GM12878 (cell line): ENCODE measurements around the gene MPEG1. TPM values are rescaled to one million over a fixed set of nuclear protein-coding genes. Genes with fewer than 3 reads are reported as not detected.

Experiments
- ATF2 ChIP-seq: IDR thresholded peaks from 2 replicates; pipeline ENCODE4 v1.6.1; 2012; ENCODE audit warnings: low read length, inconsistent platforms
- HSF1 ChIP-seq: fragments of 150-350 bp; IDR thresholded peaks from 2 replicates; pipeline ENCODE4 v1.6.1; 2014; ENCODE audit warnings: mild to moderate bottlenecking, low read depth, low read length
- JUND ChIP-seq: IDR thresholded peaks from 2 replicates; pipeline ENCODE4 v1.6.1; 2012; ENCODE audit warnings: low read depth, mild to moderate bottlenecking, low read length, improper control_type of control experiment, moderate library complexity
- MYB ChIP-seq: fragments of 150-350 bp; IDR thresholded peaks from 2 replicates; pipeline ENCODE4 v1.6.1; 2014; ENCODE audit warnings: mild to moderate bottlenecking, low read depth, low read length, borderline replicate concordance
- RELB ChIP-seq: fragments of 450-650 bp; IDR thresholded peaks from 2 replicates; pipeline ENCODE4 v1.6.1; 2017; ENCODE audit warnings: low read depth, mild to moderate bottlenecking, moderate library complexity
- SMARCA5 ChIP-seq: fragments of 450-650 bp; IDR thresholded peaks from 2 replicates; pipeline ENCODE4 v1.6.1; 2017; ENCODE audit warnings: mild to moderate bottlenecking
- SMC3 ChIP-seq: IDR thresholded peaks from 2 replicates; pipeline ENCODE4 v1.6.1; 2011; ENCODE audit warnings: low read length, improper control_type of control experiment, borderline replicate concordance
- SUZ12 ChIP-seq: fragments of 200-600 bp; sonication (generic); IDR thresholded peaks from one replicate; pipeline ENCODE4 v1.6.1; 2018; ENCODE audit warnings: antibody characterized with exemption, mild to moderate bottlenecking; ENCODE audit not compliant: unreplicated experiment
- TCF12 ChIP-seq: IDR thresholded peaks from 2 replicates; pipeline ENCODE4 v1.6.1; 2011; ENCODE audit warnings: low read depth, mild to moderate bottlenecking, low read length
- ZBTB40 ChIP-seq: fragments of 450-650 bp; IDR thresholded peaks from 2 replicates; pipeline ENCODE4 v1.6.1; 2016; ENCODE audit warnings: mild to moderate bottlenecking, moderate library complexity, borderline replicate concordance
- ZNF274 ChIP-seq: IDR thresholded peaks from one replicate; pipeline ENCODE4 v1.8.0; 2011; ENCODE audit not compliant: insufficient read length, insufficient read depth
- polyA plus RNA-seq, 11 experiments: library from polyadenylated mRNA; depleted of rRNA in 4 of 11; unstranded in 6 of 11; stranded (reverse) in 5 of 11; fragments of >200 nt; fragmentation: Nextera tagmentation in 4 of 11; fragmentation: Illumina TruSeq in 1 of 11; extraction: Ambion mirVana in 4 of 11; extraction: Trizol in 1 of 11; gene quantifications; 1 replicate in 1 of 11; 2 replicates in 10 of 11; pipeline versions ENCODE4 v1.2.1 to v1.2.3, GENCODE V29; 2011 to 2016; ENCODE audit warnings: inconsistent platforms in 2 of 11, missing spikeins in 2 of 11, low read depth in 1 of 11
- total RNA-seq, 4 experiments: library from RNA; depleted of rRNA in 3 of 4; stranded (reverse); fragments of >200 nt in 3 of 4; fragmentation: Illumina TruSeq in 1 of 4; extraction: Trizol in 1 of 4; gene quantifications; 2 replicates each; pipeline versions ENCODE4 v1.2.1 to v1.2.3, GENCODE V29; 2013 to 2021

MPEG1 gene
- total and polyA plus RNA-seq, 10 of the 15 experiments (the other 5 are each of a cell fraction or from before 2014, with no cell fraction given), result 1.3 to 15.6 (median 11.7) TPM; not detected in 1

GRCh38 chr11:59171508-59172322 lies 41.0 kb downstream of the MPEG1 start, which contains the start of gene DTX4 (continued):
- TF ChIP-seq ZBTB40 (no peak), TCF12 (0 out of 2 replicates have a peak, but pooled peaks have one; percentile 26), JUND (no peak), SMARCA5 (peak; percentile 62), SMC3 (peak; percentile 92), ATF2 (peak; percentile 86; the same call in 1 of the 2 replicates), ZNF274 (no peak), SUZ12 (no peak), RELB (peak; percentile 76), MYB (no peak), HSF1 (no peak)
